GM19324 (cell line): Measurements from ENCODE around the gene UST.
"Not testable (repeated sequence)": the region's sequence is repeated elsewhere in the genome, so short reads cannot be mapped to it uniquely, and the experiment has no call there.

Source experiments
- ATAC-seq: cut with Tn5 transposase; IDR thresholded peaks from one replicate; pipeline ENCODE4 v1.9.1; 2021; ENCODE audit warnings: mild to moderate bottlenecking, moderate library complexity; ENCODE audit not compliant: unreplicated experiment, low FRiP score

UST gene

GRCh38 chr6:148990403-148990802 is 243.6 kb downstream of the UST start:
- no peak for ATAC-seq

DNA sequence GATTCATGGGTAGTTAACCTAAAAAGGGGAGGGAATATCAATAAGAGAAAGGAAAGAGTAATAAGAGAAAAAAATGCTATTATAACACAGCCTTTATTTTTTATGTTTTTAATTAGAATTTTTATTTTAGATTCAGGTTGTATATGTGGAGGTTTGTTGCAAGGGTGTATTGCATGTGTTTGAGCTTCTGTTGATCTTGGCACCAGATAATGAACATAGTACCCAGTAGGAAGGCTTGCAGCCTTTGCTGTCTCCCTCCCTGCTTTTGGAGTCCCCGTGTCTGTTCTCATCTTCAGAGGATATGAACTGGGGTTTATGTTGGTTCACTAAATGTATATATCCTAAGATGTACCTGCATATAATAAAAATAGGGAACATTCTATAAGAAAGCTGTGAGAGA is 250.0 kb downstream of the UST start:
- ATAC-seq = no peak

DNA sequence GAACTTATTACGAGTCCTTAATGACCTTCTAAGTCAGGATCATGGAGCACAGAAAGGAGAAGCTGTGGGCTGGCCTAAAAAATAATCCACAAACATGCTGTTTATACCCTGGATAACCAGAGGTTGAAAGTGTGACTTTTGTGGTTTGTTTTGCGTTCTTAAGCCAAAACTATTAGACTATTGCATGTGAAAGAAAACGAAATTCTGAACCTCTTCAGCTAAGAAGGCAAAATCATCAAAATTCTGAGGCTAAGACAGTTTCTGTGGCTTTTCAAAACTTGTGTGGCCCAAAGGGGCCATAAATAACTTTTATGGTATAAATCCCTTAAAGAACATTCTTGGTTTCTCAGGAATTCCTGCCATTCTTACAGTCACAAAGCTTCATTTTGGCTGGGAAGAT is 251.0 kb downstream of the UST start:
- ATAC-seq = no peak

- no peak for ATAC-seq
Measured at GRCh38 chr6:148998704-148999103, 251.9 kb downstream of the UST start.

DNA sequence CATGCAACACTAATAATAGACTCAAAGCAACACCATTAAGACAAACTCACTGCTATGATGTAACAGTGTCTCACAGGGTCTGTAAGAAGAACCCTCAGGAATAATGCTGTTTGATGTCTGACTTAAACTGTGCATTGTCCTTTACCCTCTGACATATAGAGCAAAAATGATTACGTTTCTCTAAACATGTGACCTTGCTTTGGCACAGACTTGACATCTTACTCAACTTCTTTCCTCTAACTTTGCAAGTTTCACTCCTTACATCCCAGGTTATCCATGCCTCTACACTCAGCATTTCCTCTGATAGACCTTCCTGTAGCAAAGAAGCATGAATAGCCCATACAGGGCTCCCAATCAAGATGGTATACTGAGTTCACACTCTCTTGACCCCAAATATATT is 252.7 kb downstream of the UST start:
- ATAC-seq = no peak

- no peak for ATAC-seq
Measured at GRCh38 chr6:148999929-149000468, 253.2 kb downstream of the UST start.

DNA sequence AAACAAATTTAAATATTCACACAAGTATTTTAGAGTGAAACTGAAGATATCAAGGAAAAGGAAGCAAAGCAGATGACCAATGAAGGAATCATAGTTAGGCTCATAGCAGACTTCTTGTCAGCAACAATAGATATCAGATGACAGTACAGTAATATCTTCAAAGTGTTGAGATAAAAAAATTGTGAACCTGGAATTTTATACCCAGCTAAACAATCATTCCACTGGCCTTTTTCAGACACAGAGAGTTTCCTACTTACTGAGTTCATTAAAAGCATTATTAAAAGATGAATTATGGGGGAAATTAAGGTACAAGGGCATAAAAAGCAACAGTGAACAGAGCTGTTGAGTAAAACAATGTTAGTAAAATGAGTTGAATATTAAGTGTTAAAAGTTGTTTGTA is 254.6 kb downstream of the UST start:
- no peak for ATAC-seq

- ATAC-seq = no peak
Measured at GRCh38 chr6:149003560-149003959, 256.7 kb downstream of the UST start.

DNA sequence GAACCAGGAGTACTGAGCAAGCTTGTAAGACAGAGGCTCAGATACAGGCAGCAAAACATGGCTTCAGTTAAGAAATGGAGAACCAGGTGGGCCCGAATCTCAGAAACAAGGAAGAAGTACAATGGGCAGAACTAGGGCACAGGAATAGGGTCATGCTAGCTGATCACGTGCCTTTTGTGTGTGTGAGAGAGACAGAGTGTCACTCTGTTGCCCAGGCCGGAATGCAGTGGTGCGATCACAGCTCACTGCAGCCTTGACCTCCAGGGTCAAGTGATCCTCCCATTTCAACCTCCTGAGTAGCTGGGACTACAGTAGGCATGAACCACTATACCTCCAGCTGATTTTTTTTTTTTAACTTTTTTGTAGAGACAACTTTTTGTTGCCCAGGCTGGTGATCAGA is 257.8 kb downstream of the UST start:
- ATAC-seq = no peak

DNA sequence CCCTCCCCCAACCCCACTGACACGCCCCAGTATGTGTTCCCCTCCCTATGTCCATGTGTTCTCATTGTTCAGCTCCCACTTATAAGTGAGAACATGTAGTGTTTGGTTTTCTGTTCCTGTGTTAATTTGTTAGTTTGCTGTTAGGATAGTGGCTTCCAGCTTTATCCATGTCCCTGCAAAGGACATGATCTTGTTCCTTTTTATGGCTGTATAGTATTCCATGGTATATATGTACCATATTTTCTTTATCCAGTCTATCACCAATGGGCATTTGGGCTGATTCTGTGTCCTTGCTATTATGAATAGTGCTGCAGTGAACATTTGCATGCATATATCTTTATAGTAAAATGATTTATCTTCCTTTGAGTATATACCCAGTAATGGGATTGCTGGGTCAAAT is 259.4 kb downstream of the UST start:
- not testable (repeated sequence) for ATAC-seq

GRCh38 chr6:149006671-149007070 is 259.8 kb downstream of the UST start:
- ATAC-seq = no peak

GRCh38 chr6:149007846-149008245 is 261.0 kb downstream of the UST start:
- ATAC-seq = no peak

- no peak for ATAC-seq
Measured at GRCh38 chr6:149008741-149009140, 261.9 kb downstream of the UST start.

DNA sequence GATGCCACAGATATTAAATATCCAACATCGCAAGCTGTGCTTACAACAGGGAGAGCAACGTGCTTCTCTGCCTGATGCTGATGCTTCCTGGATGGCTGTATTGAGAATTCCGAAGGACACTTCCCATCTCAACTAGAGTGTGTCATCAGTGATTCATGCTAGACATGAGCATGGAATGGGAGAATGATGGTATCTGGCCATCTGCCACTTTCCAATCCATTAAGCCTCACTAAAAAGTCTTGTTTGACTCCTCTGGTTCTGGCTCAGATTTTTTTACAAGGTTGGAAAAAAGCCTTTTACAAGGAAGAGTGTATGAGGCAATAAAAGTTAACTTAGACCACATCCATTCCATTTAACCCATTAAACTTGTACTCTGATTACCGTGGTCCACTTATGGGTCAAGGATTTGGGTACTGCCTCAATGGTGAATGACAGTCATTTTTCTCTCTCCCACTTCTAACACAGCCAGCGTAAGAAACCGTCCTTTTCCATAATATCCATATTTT is 265.3 kb downstream of the UST start:
- no peak for ATAC-seq

- ATAC-seq = no peak
Measured at GRCh38 chr6:149013586-149014344, 266.9 kb downstream of the UST start.

DNA sequence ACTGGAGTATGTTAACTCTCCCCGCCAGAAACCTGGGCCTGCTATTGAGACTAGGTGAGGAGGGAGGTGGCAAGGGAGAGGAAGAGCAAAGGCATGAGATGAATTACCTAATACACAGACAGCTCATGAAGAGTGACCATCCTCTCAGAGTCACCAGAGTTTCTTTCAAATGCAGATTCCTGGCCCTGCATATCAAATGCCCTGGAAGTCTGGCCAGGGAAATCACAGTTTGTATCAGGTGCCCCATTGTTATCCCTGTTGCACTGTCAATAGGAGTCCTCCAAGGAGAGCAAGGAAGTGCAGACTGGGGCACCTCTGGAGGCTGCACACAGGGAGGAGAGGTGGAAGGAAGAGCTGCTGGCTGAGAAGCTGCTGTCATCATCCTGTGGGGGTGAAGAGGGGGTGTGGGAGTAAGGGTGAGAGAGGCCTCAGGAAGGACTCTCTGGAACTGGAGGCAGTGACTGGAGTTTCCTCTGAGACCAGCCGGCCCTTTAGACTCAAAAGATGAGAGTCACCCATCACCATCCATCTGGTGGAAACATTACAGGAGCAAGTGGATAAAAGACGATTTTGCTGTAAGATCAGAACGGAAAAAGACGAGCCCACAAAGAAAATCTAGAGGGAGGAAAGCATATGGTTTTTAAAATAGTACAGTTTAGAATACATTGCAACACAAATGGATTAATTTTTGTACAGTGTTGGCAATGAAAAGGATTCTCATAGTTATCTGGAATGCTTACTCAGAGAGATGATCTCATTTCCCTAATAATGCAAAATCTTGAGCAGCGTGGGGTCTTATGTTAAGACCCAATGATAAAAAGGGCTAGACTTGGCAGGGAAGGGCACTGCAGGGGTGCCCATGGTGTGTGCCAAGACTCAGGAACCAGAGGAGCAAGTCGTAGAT is 268.1 kb downstream of the UST start:
- ATAC-seq = no peak

GRCh38 chr6:149015535-149016525 is 269.0 kb downstream of the UST start:
- ATAC-seq = no peak

- ATAC-seq = no peak
Measured at GRCh38 chr6:149016716-149017115, 269.9 kb downstream of the UST start.

DNA sequence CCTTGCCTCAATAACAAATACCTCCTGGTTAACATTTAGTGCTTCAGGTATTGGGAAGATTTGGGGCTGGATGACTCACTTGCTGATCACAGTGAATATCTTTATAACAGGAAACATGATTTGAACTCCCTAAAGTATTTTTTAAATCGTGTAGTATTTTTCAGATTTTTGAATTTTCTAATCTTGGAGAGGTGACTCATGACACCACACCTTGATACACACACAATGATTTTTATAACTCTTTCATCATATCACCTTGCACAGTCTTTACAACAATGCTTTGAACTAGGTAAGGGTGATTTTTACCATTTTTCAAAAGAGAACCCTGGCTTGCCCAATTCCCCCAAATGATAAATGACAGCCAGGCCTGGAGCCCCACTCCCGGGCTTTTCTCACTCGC is 273.5 kb downstream of the UST start:
- no peak for ATAC-seq

GRCh38 chr6:149024361-149024760 is 277.5 kb downstream of the UST start:
- ATAC-seq = no peak
